G401.6 (cell line): Measurements from ENCODE around the gene CD27.
"Not testable (repeated sequence)": the region's sequence is repeated elsewhere in the genome, so short reads cannot be mapped to it uniquely, and the experiment has no call there.

Experiments
- FAIRE-seq: peaks from 2 replicates; lab custom pipeline; 2012; peaks lifted over from hg19 to GRCh38; lab: Jason Lieb, UNC

The CD27 gene

DNA sequence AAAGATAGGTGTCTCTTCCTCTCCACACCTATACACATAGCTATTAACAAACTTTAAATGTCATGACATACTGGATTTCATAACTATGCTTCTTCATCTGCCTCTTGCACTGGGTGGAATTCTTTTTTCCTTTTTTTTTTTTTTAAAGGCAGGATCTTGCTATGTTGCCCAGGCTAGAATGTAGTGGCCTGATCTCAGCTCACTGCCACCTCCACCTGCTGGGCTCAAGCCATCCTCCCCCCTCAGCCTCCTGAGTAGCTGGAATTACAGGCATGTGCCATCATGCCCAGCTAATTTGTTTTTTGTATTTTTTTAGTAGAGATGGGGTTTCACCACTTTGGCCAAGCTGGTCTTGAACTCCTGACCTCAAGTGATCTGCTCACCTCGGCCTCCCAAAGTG lies 43.5 kb downstream of the CD27 start:
- no peak for FAIRE-seq

- no peak for FAIRE-seq
Observed at GRCh38 chr12:6489449-6489848, 44.7 kb downstream of the CD27 start.

GRCh38 chr12:6490673-6491072 lies 45.9 kb downstream of the CD27 start:
- not testable (repeated sequence) for FAIRE-seq

GRCh38 chr12:6492838-6493496 lies 48.2 kb downstream of the CD27 start, which contains the start of gene MRPL51:
TSS of gene MRPL51 (minus strand) at chr12:6493262. CDS start at chr12:6493136, 126 bp downstream.
- FAIRE-seq = peak; percentile 84

GRCh38 chr12:6493497-6494257 lies 48.9 kb downstream of the CD27 start, which contains the start of gene NCAPD2:
TSS of gene NCAPD2 (plus strand) at chr12:6494102. CDS start at chr12:6495099, 997 bp downstream.
- FAIRE-seq = peak; percentile 85

DNA sequence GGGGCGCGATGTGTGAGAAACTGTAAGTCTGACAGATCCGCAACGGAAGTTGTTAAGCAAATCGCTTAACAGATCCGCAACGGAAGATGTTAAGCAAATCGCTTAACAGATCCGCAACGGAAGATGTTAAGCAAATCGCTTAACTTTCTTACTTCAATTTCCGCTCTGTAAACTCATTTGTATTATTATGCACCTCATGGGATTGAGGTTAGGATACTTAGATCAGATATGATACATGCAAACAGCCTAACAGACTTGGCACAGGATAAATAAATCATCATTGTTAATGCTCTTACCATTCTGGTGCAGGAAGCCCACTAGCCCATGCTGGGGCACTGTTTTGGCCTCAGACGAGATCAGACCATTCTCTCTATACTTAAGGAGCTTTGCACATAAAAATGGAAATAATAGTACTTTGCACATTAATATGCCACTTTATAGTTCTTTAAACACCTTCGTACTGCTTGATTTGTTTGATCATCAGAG lies 49.5 kb downstream of the CD27 start:
- FAIRE-seq = no peak

GRCh38 chr12:6494968-6495367 lies 50.2 kb downstream of the CD27 start:
- FAIRE-seq = no peak

DNA sequence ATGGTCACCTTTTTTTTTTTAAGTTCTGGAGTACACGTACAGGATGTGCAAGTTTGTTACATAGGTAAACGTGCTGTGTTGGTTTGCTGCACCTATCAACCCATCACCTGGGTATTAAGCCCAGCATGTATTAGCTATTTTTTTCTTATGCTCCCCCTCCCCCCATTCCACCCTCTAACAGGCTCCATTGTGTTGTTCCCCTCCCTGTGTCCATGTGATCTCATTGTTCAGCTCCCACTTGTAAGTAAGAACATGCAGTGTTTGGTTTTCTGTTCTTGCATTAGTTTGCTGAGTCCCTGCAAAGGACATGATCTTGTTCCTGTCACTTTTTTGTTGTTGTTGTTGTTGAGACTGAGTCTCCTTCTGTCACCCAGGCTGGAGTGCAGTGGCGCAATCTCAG lies 52.5 kb downstream of the CD27 start:
- not testable (repeated sequence) for FAIRE-seq

DNA sequence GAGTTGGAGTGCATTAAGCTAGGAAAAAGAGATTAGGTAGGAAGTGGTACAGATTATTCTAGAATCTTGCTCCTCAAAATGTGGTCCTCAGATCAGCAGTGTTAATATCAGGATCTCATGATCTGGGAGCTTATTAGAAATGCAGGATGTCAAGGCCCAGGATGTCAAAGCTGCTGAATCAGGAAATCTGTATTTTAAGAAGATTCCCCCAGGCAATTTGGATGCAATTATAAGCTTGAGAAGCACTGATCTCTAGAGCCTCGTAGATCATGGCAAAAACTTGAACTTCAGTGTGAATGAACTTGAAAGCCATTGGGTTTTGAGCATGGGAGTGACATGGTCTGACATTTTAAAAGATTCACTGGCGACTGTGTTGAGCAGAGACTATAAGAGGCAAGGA lies 55.7 kb downstream of the CD27 start:
- FAIRE-seq = no peak
